HCT116 (cell line): ENCODE measurements around the gene MOB4. TPM values are rescaled to one million over a fixed set of nuclear protein-coding genes. Genes with fewer than 3 reads are reported as not detected.

Experiments used
- ATAC-seq: fragments of 200-7000 bp; cut with Tn5 transposase; 2 replicates; pipeline ENCODE4 v1.9.1; 2020; ENCODE audit warnings: mild to moderate bottlenecking, moderate library complexity
- BruUV-seq: library from RNA; stranded (reverse); fragments of 400-500 nt; replicated peaks from 2 replicates; lab custom pipeline; 2021; lab: Mats Ljungman, UMichigan
- CTCF ChIA-PET: fragments of 300-600 bp; sonication (Branson Sonifier 250); formaldehyde crosslinking; loops from one replicate; lab custom pipeline; 2021; ENCODE audit warnings: antibody characterized with exemption; lab: Charles Lee
- POLR2A ChIA-PET: fragments of 300-600, 350-600 bp; sonication (Branson Sonifier 250); formaldehyde crosslinking; loops from one replicate; lab custom pipeline; 2021; ENCODE audit warnings: antibody characterized with exemption; lab: Charles Lee
- RAD21 ChIA-PET, 2 experiments: fragments of 300-600 bp; sonication (Branson Sonifier 250); formaldehyde crosslinking; loops; one replicate each; lab custom pipeline; 2023; ENCODE audit warnings: low total read pairs in 2 of 2; ENCODE audit not compliant: uncharacterized antibody in 2 of 2, unreplicated experiment in 2 of 2, low non-redundant PET in 1 of 2; lab: Charles Lee
- DNase-seq: peaks from one replicate; pipeline ENCODE4 v3.0.0-alpha.2; 2010; ENCODE audit warnings: low read depth, low spot score
- H2AFZ ChIP-seq: fragments of 200-600 bp; shearing (Covaris generic), sonication (generic); 2 replicates; pipeline ENCODE4 v1.6.1; 2017; ENCODE audit warnings: low read depth, mixed run types, mixed read lengths, antibody characterized with exemption, low read length; ENCODE audit not compliant: poor library complexity, severe bottlenecking
- H3K27ac ChIP-seq: 2 replicates; pipeline ENCODE4 v1.5.1; 2012; ENCODE audit warnings: low read depth, low read length
- H3K27me3 ChIP-seq: fragments of 200-600 bp; sonication (generic); 2 replicates; pipeline ENCODE4 v1.6.1; 2016; ENCODE audit warnings: mixed run types, low read length, mixed read lengths; ENCODE audit not compliant: insufficient read depth
- H3K36me3 ChIP-seq, 2 experiments: fragments of 200-500 bp in 1 of 2; fragments of 200-600 bp in 1 of 2; sonication (Bioruptor generic) in 1 of 2; sonication (generic) in 1 of 2; 2 replicates each; pipeline versions ENCODE4 v1.5.1 to v1.6.1; 2014 to 2016; ENCODE audit warnings: low read length in 2 of 2, inconsistent platforms in 1 of 2, mixed read lengths in 1 of 2, mixed run types in 1 of 2; ENCODE audit not compliant: insufficient read depth in 2 of 2, control insufficient read depth in 1 of 2
- H3K4me1 ChIP-seq, 2 experiments: fragments of 200-600 bp in 1 of 2; sonication (generic) in 1 of 2; 2 replicates each; pipeline versions ENCODE4 v1.5.1 to v1.6.1; 2012 to 2017; ENCODE audit warnings: low read length in 2 of 2, inconsistent platforms in 1 of 2, mild to moderate bottlenecking in 1 of 2, mixed read lengths in 1 of 2, mixed run types in 1 of 2, moderate library complexity in 1 of 2; ENCODE audit not compliant: insufficient read depth in 2 of 2, control insufficient read depth in 1 of 2
- H3K4me2 ChIP-seq: fragments of 200-600 bp; sonication (generic); 2 replicates; pipeline ENCODE4 v1.6.1; 2017; ENCODE audit warnings: mixed run types, low read length, mixed read lengths
- H3K4me3 ChIP-seq, 2 experiments: fragments of 200-600 bp in 1 of 2; sonication (generic) in 1 of 2; replicated peaks in 1 of 2; 2 replicates each; pipeline ENCODE4 v1.5.1; 2011 to 2016; ENCODE audit warnings: low read length in 2 of 2, control low read depth in 1 of 2, low read depth in 1 of 2, mild to moderate bottlenecking in 1 of 2, mixed read lengths in 1 of 2, mixed run types in 1 of 2
- H3K79me2 ChIP-seq: fragments of 200-600 bp; sonication (generic); 2 replicates; pipeline ENCODE4 v1.6.1; 2017; ENCODE audit warnings: mild to moderate bottlenecking, mixed run types, low read length, moderate library complexity, mixed read lengths; ENCODE audit not compliant: insufficient read depth
- H3K9ac ChIP-seq: fragments of 200-600 bp; sonication (generic); 2 replicates; pipeline ENCODE4 v1.6.1; 2016; ENCODE audit warnings: low read length, mixed read lengths
- H3K9me2 ChIP-seq: fragments of 200-600 bp; sonication (generic), shearing (Covaris generic); 2 replicates; pipeline ENCODE4 v1.6.1; 2017; ENCODE audit warnings: mixed run types, mild to moderate bottlenecking, moderate library complexity; ENCODE audit not compliant: insufficient read depth
- H3K9me3 ChIP-seq, 2 experiments: fragments of 200-500 bp in 1 of 2; fragments of 200-600 bp in 1 of 2; sonication (Bioruptor generic) in 1 of 2; sonication (generic) in 1 of 2; 2 replicates each; pipeline ENCODE4 v1.6.1; 2014 to 2017; ENCODE audit warnings: low read length in 2 of 2, mixed read lengths in 2 of 2, inconsistent platforms in 1 of 2, low read depth in 1 of 2, mild to moderate bottlenecking in 1 of 2, mixed run types in 1 of 2, moderate library complexity in 1 of 2; ENCODE audit not compliant: control insufficient read depth in 1 of 2, insufficient read depth in 1 of 2
- H4K20me1 ChIP-seq: fragments of 200-600 bp; sonication (generic), shearing (Covaris generic); 2 replicates; pipeline ENCODE4 v1.6.1; 2017; ENCODE audit warnings: mixed run types, mild to moderate bottlenecking, moderate library complexity; ENCODE audit not compliant: insufficient read depth
- EZH2 ChIP-seq: fragments of 200-600 bp; sonication (generic); IDR thresholded peaks from 2 replicates; pipeline ENCODE4 v1.6.1; 2017; ENCODE audit warnings: antibody characterized with exemption, mixed run types
- FOSL1 ChIP-seq: IDR thresholded peaks from 2 replicates; pipeline ENCODE4 v1.6.1; 2012; ENCODE audit warnings: low read depth
- JUND ChIP-seq: IDR thresholded peaks from 2 replicates; pipeline ENCODE4 v1.6.1; 2012
- POLR2A ChIP-seq: IDR thresholded peaks from 2 replicates; pipeline ENCODE4 v1.7.0; 2011; ENCODE audit warnings: borderline replicate concordance; ENCODE audit not compliant: insufficient read depth, insufficient read length; ENCODE audit errors: extremely low read depth
- SP1 ChIP-seq: IDR thresholded peaks from 2 replicates; pipeline ENCODE4 v1.6.1; 2012; ENCODE audit warnings: low read depth
- YY1 ChIP-seq: IDR thresholded peaks from 2 replicates; pipeline ENCODE4 v1.6.1; 2011; ENCODE audit warnings: low read length, low read depth, moderate library complexity, mild to moderate bottlenecking; ENCODE audit not compliant: insufficient replicate concordance; ENCODE audit errors: extremely low read depth
- ZFX ChIP-seq: fragments of 450-650 bp; IDR thresholded peaks from 2 replicates; pipeline ENCODE4 v1.6.1; 2017
- intact Hi-C: fragments of 100-400 bp; cut with micrococcal nuclease; formaldehyde crosslinking; loops from 2 replicates; pipeline ENCODE4 v1.10.0; 2022
- total RNA-seq: library from RNA; stranded (reverse); gene quantifications from one replicate; pipeline ENCODE4 v1.2.1, GENCODE V29; 2021; ENCODE audit not compliant: unreplicated experiment
- TF ChIP-seq, protein P1 (sequence below), 3 experiments: fragments of 200-600 bp in 1 of 3; sonication (generic) in 1 of 3; IDR thresholded peaks in 2 of 3; conservative IDR thresholded peaks in 1 of 3; 2 replicates each; pipeline ENCODE4 v1.5.1; 2012 to 2017; ENCODE audit warnings: low read depth in 2 of 3, low read length in 2 of 3, antibody characterized with exemption in 1 of 3, borderline replicate concordance in 1 of 3, control low read depth in 1 of 3, mild to moderate bottlenecking in 1 of 3, mixed read lengths in 1 of 3, mixed run types in 1 of 3, moderate library complexity in 1 of 3; ENCODE audit not compliant: insufficient read depth in 1 of 3

MOB4 gene
- total RNA-seq, 1 experiment from 2014 or later: 24.4 TPM

DNA sequence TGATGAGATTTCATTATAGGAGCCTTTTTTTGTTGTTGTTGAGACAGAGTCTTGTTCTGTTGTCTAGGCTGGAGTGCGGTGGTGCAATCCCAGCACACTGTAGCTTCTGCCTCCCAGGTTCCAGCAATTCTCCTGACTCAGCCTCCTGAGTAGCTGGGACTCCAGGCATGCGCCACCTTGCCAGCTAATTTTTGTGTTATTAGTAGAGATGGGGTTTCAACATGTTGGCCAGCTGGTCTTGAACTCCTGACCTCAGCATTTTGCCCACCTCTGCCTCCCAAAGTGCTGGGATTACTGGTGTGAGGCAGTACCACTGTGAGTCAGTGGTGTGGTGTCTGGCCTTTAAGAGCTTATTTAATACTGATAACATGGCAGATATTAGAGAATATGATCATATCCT is 60.1 kb downstream of the MOB4 start (continued):
- TF ChIP-seq, protein P1, sequence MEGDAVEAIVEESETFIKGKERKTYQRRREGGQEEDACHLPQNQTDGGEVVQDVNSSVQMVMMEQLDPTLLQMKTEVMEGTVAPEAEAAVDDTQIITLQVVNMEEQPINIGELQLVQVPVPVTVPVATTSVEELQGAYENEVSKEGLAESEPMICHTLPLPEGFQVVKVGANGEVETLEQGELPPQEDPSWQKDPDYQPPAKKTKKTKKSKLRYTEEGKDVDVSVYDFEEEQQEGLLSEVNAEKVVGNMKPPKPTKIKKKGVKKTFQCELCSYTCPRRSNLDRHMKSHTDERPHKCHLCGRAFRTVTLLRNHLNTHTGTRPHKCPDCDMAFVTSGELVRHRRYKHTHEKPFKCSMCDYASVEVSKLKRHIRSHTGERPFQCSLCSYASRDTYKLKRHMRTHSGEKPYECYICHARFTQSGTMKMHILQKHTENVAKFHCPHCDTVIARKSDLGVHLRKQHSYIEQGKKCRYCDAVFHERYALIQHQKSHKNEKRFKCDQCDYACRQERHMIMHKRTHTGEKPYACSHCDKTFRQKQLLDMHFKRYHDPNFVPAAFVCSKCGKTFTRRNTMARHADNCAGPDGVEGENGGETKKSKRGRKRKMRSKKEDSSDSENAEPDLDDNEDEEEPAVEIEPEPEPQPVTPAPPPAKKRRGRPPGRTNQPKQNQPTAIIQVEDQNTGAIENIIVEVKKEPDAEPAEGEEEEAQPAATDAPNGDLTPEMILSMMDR (IDR thresholded peaks at IDR 0.05 in 2 of 3, conservative IDR thresholded peaks at IDR 0.05 in 1 of 3; ENCODE audit: borderline replicate concordance in 1 of 3, insufficient read depth in 1 of 3, low read depth in 2 of 3, low read length in 2 of 3): no peak
- no peak for TF ChIP-seq JUND
- TF ChIP-seq ZFX: no peak
- no peak for TF ChIP-seq FOSL1
- TF ChIP-seq YY1: no peak
- TF ChIP-seq EZH2: no peak

DNA sequence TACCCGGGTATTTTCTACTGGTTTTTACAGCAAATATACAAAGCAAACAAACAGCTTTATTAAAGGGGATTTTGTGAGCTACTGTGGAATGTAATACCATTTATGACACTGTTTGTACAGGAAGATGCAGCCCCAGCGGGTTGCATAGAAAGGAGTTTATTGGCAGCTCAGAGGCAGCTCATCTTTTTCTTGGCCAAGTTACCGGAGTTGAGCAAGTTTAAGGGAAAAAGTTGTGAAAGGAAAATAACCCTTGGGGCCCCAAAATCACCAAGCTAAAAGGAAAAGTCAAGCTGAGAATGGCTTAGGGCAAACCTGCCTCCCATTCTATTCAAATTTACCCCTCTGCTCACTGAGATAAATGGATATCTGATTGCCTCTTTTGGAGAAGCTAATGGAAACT is 60.8 kb downstream of the MOB4 start:
- no peak overlapping the region for H2AFZ ChIP-seq
- no peak for ATAC-seq
- intact Hi-C loops: no loop called here
- H3K36me3 ChIP-seq: peaks cover 0 to 9% of the 10 kb centered on the region in 2 experiments; a peak in 1 of 4 replicates
- H3K4me3 ChIP-seq: no peak overlapping the region
- BruUV-seq: no TSS peak
- POLR2A ChIA-PET: no interaction called here
- H3K9ac ChIP-seq: no peak overlapping the region
- no peak overlapping the region for H3K4me2 ChIP-seq
- TF ChIP-seq SP1 (no peak), POLR2A (no peak)
- TF ChIP-seq, all 23 proteins: peak for 0
- Histone ChIP-seq H3K27ac (no peak overlapping the region), H3K9me2 (no peaks in the 10 kb centered on the region), H3K79me2 (no peaks in the 10 kb centered on the region), H3K9me3 (peaks cover 0 to 4% of the 10 kb centered on the region in 2 experiments; a peak in 1 of 4 replicates), H3K27me3 (no peaks in the 10 kb centered on the region), H3K4me1 (0 out of 4 replicates have a peak, but pooled peaks cover 0 to 2% of the 10 kb centered on the region in 2 experiments), H4K20me1 (no peaks in the 10 kb centered on the region)
- ChIA-PET CTCF (no interaction called here), RAD21 (no interaction called here)
- DNase-seq: no peak
